T-helper 17 cell (primary cell): ENCODE data around the gene ST6GALNAC4. TPM values are rescaled to one million over a fixed set of nuclear protein-coding genes. Genes with fewer than 3 reads are reported as not detected.

Experiments
- ATAC-seq: fragments of 150-1000 bp; cut with Tn5 transposase; 2 replicates; pipeline ENCODE4 v1.10.0; 2021; ENCODE audit warnings: mild to moderate bottlenecking, moderate library complexity
- DNase-seq, 3 donors: peaks; one replicate each; pipeline versions ENCODE4 v3.0.0 to v3.0.0-alpha.2; 2020 to 2021
- H3K9me3 ChIP-seq: one replicate; pipeline ENCODE4 v1.7.0; 2013; ENCODE audit warnings: low read length, mild to moderate bottlenecking; ENCODE audit not compliant: control insufficient read depth, poor library complexity, severe bottlenecking
- H3K27ac Mint-ChIP-seq: one replicate; pipeline ENCODE4 v1.8.0; 2022; ENCODE audit warnings: mild to moderate bottlenecking, moderate library complexity, mixed read lengths
- H3K27me3 Mint-ChIP-seq: one replicate; pipeline ENCODE4 v1.8.0; 2022; ENCODE audit warnings: mixed read lengths
- H3K36me3 Mint-ChIP-seq: one replicate; pipeline ENCODE4 v1.8.0; 2022; ENCODE audit warnings: low read depth, mixed read lengths
- H3K4me1 Mint-ChIP-seq: one replicate; pipeline ENCODE4 v1.8.0; 2022; ENCODE audit warnings: mild to moderate bottlenecking, mixed read lengths
- H3K4me3 Mint-ChIP-seq: one replicate; pipeline ENCODE4 v1.8.0; 2022; ENCODE audit warnings: mild to moderate bottlenecking, moderate library complexity, mixed read lengths
- total RNA-seq, 4 donors: library from RNA in 2 of 4; stranded (reverse) in 2 of 4; gene quantifications; one replicate each; pipeline ENCODE4 v1.2.3 and lab custom pipeline; 2022 to 2026

The ST6GALNAC4 gene
- total RNA-seq, 2 donors from 2014 or later: 18.5 to 22.1 TPM

GRCh38 chr9:127930231-127931091 is 13.6 kb upstream of the ST6GALNAC4 start, which contains the start of gene PIP5KL1:
Gene PIP5KL1 (minus strand): TSS chr9:127930777. CDS start chr9:127930752, 25 bp downstream.
- H3K9me3 ChIP-seq: no peaks in the 10 kb centered on the region
- H3K4me1 Mint-ChIP-seq: peaks cover 28% of the 10 kb centered on the region
- H3K27me3 Mint-ChIP-seq: no peaks in the 10 kb centered on the region
- H3K36me3 Mint-ChIP-seq: peaks cover 3% of the 10 kb centered on the region
- peak within 1 kb of the TSS; percentile 70 for H3K27ac Mint-ChIP-seq
- peak; percentile 77 for ATAC-seq
- peak; percentile 60 to 74 (median 70) for DNase-seq
- peak within 1 kb of the TSS; percentile 85 for H3K4me3 Mint-ChIP-seq

DNA sequence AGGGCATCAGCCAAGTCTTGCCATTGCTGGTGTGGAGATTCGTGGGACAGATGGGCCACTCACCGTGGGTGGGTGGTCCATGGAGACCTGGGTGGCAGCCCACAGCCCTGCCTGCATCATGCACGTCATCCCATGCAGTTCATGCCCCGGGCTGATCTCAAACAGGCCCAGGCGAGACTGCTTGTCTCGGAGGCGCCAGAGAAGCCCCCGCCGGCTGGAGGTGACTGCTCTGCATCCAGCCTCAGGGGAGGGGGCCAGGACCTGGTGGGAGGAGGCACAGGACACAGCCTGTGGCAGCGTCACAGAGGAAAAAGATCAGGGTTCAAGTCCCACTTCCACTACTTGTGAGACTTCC is 12.8 kb upstream of the ST6GALNAC4 start:
- no peak for DNase-seq
- Mint-ChIP-seq H3K27ac (peak overlapping the region; percentile 51), H3K27me3 (peaks cover 6% of the 10 kb centered on the region), H3K4me1 (peaks cover 27% of the 10 kb centered on the region), H3K36me3 (peaks cover 3% of the 10 kb centered on the region), H3K4me3 (peak overlapping the region; percentile 85)
- no peaks in the 10 kb centered on the region for H3K9me3 ChIP-seq
- ATAC-seq: no peak

DNA sequence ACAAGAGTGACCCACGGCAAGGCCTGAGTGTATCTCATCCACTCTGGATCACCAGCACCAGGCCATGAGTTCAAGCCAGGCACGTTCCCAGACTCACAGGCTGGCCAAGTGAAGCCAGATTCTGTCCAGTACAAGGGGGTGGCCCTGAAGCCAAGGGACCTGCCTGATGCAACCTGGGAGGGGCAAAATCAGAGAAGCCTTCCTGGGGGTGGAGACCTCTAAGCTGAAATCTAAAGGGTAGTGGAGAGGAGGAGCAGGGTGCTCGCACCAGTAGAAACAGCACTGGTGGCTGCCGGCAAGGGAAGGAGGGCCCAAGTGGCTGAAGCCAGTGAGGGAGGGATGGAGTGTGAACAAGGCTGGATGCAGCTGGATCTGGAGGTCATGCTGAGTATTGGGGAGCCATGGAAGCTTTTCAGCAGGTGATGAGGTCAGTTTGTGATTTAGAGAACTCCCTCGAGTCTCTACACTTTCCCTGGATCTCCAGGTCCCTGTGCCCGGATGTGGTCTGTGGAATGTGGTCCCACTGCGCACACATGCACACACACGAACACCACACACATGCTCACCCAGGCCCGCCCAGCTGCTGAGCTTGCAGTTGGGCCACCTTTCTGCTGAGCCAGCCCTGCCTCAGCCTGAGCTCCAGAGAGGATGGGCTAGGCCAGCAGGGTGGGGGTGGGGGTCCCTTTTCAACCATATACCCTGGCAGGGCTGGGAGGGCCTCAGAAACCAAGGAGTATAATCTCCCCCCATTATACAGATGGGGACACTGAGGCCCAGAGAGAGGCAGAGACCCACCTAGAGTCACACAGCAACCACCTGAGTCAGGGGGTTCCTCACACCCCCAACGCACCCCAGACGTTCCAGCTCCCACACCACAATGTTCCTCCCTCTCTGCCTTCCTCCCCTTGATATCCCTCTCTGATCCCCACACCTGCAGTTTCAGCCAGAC is 12.1 kb upstream of the ST6GALNAC4 start:
- Mint-ChIP-seq H3K36me3 (peaks cover 3% of the 10 kb centered on the region), H3K27ac (peak overlapping the region; percentile 51), H3K4me3 (peak overlapping the region; percentile 69), H3K4me1 (peaks cover 22% of the 10 kb centered on the region), H3K27me3 (peaks cover 6% of the 10 kb centered on the region)
- ATAC-seq (no peak), DNase-seq (no peak)
- no peaks in the 10 kb centered on the region for H3K9me3 ChIP-seq

DNA sequence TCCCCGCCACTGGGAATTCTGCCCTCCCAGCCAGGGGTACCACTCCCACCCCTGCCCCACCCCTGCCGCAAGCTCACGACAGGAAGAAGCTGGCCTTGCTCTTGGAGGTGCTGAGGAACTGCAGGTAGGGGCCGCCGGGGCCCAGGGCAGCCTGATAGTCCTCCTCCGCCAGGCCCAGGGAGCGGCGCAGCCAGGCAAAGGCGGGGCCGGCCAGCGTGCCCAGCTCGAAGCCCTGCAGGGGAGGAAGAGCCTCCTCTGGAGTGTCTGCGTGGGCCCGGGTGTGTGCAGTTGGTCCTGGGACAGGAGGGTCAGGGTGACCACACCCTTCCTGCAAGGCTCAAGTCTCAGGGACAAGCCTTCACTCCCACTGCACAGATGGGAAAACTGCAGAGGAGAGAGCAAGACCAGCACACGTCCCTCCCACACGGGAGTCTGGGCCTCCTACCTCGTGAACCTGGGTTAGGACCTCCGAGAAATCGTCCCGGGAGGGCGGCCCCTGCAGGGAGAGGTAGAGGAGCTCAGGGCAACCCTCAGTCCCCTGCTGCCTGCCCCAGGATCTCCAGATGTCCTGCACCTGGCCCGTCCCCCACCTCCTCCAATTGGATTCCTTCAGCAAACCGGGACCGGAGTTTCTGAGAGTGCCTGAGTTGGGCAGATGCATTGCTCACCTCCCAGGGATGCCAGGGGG is 11.3 kb upstream of the ST6GALNAC4 start:
- H3K9me3 ChIP-seq: no peaks in the 10 kb centered on the region

GRCh38 chr9:127927201-127927987 is 10.6 kb upstream of the ST6GALNAC4 start:
- H3K27me3 Mint-ChIP-seq: peaks cover 6% of the 10 kb centered on the region
- ATAC-seq (peak; percentile 68), DNase-seq (peak; percentile 52 to 84 (median 82))
- no peaks in the 10 kb centered on the region for H3K9me3 ChIP-seq
- H3K4me1 Mint-ChIP-seq: peaks cover 22% of the 10 kb centered on the region
- H3K27ac Mint-ChIP-seq: no peak overlapping the region
- peak overlapping the region; percentile 69 for H3K4me3 Mint-ChIP-seq
- no peaks in the 10 kb centered on the region for H3K36me3 Mint-ChIP-seq

More for the DNA sequence above, 11.3 kb upstream of the ST6GALNAC4 start:
- Mint-ChIP-seq H3K4me3 (peak overlapping the region; percentile 69), H3K27ac (no peak overlapping the region), H3K4me1 (peaks cover 22% of the 10 kb centered on the region), H3K36me3 (peaks cover 3% of the 10 kb centered on the region), H3K27me3 (peaks cover 6% of the 10 kb centered on the region)
- DNase-seq: no peak
- no peak for ATAC-seq

GRCh38 chr9:127926906-127927200 is 10.0 kb upstream of the ST6GALNAC4 start:
- Mint-ChIP-seq H3K27ac (no peak overlapping the region), H3K36me3 (no peaks in the 10 kb centered on the region), H3K4me1 (peaks cover 22% of the 10 kb centered on the region), H3K27me3 (peaks cover 6% of the 10 kb centered on the region), H3K4me3 (peak overlapping the region; percentile 69)
- ATAC-seq: peak; percentile 1
- H3K9me3 ChIP-seq: no peaks in the 10 kb centered on the region
- no peak for DNase-seq

DNA sequence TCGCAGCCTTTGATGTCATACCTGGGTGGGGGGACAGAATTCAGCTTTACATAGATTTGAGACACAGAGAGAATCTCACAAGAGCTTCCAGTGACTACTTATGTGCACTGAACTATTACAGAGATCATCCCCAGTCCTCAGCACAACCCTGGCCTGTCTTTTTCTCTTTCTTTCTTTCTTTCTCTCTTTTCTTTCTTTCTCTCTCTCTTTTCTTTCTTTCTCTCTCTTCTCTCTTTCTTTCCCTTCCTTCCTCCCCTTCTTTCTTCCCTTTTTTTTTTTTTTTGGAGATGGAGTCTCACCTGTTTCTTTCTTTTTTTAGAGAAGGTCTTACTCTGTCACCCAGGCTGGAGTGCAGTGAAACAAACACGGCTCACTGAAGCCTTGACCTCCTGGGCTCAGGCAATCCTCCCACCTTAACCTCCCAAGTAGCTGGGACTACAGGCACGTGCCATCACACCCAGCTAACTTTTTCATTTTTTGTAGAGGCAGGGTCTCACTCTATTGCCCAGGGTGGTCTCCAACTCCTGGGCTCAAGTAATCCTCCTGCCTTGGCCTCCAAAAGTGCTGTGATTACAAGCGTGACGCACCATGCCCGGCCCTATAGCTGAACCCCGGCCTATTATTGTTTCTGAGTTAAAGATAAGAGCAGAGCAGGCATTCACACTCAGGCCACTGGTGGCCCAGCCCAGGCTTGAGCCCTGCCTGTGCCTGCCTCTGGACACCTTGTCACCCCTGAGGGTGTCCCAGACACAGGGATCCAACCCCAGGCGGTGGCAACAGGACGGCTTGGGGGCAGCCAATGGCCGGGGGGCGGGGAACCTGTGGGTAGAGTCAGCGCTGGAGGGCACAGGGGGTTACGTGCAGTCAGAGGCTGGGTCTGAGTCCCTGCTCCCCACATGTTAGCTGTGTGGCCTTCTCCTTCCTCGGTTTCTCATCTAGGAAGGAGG is 9.4 kb upstream of the ST6GALNAC4 start:
- Mint-ChIP-seq H3K27ac (peak overlapping the region; percentile 75), H3K4me1 (peaks cover 22% of the 10 kb centered on the region), H3K4me3 (peak overlapping the region; percentile 69), H3K36me3 (no peaks in the 10 kb centered on the region), H3K27me3 (peaks cover 6% of the 10 kb centered on the region)
- DNase-seq (no peak), ATAC-seq (no peak)
- H3K9me3 ChIP-seq: no peaks in the 10 kb centered on the region

DNA sequence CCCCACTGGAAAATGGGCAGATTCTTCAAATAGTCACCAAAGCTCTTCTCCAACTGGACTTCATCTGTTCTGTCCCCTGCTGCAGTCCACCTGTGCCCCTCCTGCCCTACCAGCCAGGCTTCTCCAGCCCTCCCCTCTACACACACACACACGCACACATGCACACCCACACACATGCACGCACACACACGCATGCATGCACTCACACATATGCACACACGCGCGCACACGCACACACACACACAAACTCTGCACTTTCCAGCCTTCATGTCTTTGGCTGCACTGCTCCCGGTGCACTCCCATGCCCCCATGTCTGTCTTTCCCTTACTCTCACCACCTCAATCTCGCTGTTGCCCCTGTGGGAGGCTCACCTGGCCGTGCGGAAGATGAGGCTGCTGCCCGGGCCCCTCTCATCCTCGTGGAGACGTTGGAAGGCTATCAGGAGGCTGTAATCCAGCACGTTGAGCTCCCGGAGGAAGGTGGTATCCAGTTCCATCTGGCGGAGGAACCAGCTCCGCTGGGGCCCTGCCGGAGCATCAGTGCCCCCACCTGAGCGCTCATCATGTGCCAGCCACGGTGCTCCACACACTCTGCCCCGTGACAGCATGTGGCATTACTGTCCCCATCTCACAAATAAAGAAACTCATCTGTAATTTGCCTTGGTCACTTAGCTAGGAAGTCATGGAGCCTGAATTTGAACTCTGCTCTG is 8.0 kb upstream of the ST6GALNAC4 start:
- Mint-ChIP-seq H3K4me1 (peaks cover 14% of the 10 kb centered on the region), H3K27me3 (peaks cover 6% of the 10 kb centered on the region), H3K36me3 (no peaks in the 10 kb centered on the region), H3K27ac (peak overlapping the region; percentile 75), H3K4me3 (peak overlapping the region; percentile 47)
- no peak for DNase-seq
- no peaks in the 10 kb centered on the region for H3K9me3 ChIP-seq
- no peak for ATAC-seq

DNA sequence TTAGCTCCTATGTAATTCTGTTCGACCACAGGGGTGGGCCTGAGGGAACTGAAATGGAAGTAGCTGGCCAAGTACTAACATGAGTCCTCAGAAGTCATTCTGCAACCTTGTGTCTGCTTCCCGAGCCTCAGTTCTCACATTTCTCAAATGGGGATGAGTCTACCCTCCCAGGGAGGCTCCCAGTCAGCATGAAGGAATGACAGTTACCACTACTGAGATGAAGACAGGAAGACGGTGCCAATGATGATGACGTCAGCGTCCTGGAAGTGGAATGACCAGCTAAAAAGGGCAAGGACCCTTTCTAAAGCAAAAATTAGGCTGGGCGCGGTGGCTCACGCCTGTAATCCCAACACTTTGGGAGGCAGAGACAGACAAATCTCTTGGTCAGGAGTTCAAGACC is 6.9 kb upstream of the ST6GALNAC4 start:
- ATAC-seq: no peak
- H3K4me3 Mint-ChIP-seq: no peak overlapping the region

DNA sequence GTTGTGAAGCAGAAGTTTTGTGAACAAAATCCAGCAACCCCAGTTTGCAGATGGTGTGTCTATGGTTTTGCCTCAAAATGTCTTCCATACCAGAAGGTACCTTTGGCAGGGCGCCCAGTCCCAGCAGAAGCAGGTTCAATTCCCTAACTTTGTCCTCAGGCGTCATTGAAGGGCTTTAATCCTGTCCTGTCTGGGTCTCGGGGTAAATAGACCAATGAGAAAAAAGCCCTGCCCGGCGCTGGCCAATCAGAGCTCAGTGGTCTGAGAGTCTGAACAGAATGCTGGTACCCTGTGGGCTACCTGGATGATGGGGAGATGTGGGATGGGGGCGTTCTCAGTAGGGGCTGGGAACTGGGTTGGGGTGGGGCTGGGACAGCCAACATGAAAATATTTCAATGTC is 6.2 kb upstream of the ST6GALNAC4 start:
- peaks cover 6% of the 10 kb centered on the region for H3K27me3 Mint-ChIP-seq
- no peaks in the 10 kb centered on the region for H3K9me3 ChIP-seq
- no peak overlapping the region for H3K27ac Mint-ChIP-seq
- H3K4me3 Mint-ChIP-seq: no peak overlapping the region
- H3K4me1 Mint-ChIP-seq: peaks cover 19% of the 10 kb centered on the region
- no peaks in the 10 kb centered on the region for H3K36me3 Mint-ChIP-seq
- DNase-seq: no peak
- ATAC-seq: no peak

More for the DNA sequence above, 6.9 kb upstream of the ST6GALNAC4 start:
- DNase-seq: no peak
- Mint-ChIP-seq H3K27me3 (peaks cover 6% of the 10 kb centered on the region), H3K27ac (no peak overlapping the region), H3K36me3 (no peaks in the 10 kb centered on the region), H3K4me1 (peaks cover 16% of the 10 kb centered on the region)
- no peaks in the 10 kb centered on the region for H3K9me3 ChIP-seq

DNA sequence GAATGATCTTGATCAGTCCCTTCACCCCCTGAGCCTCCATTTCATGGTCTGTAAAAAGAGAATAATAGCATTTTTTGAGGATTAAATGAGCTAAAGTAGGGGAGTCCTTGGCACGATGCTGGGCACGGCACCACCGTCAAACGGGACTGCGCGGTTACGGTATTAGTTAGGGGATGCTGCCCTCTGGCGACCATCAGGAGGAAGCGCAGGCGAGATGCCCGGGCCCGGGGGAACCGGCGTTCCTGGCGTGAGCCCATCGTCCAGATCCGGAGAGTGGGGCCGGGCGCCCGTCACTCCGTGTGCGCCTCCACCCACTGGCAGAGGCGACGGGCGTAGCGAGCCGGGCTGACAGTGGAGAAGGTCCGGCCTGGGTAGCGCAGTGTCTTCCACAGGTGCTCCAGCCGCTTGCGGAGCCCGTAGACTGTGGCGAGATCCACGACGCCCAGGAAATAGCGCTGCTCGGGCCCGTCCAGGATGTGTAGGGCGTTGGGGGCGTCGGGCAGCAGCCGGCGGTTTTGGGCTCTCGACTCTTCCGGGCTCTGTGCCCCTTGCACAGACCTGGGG is 4.8 kb upstream of the ST6GALNAC4 start:
- peak; percentile 46 for ATAC-seq
- Mint-ChIP-seq H3K27ac (no peak overlapping the region), H3K36me3 (no peaks in the 10 kb centered on the region), H3K4me3 (peak overlapping the region; percentile 69), H3K27me3 (peaks cover 6% of the 10 kb centered on the region), H3K4me1 (peaks cover 22% of the 10 kb centered on the region)
- no peaks in the 10 kb centered on the region for H3K9me3 ChIP-seq
- DNase-seq: peak; percentile 64 to 73 (median 64)
